ENCODE data around the gene TSC22D1. TPM values are rescaled to one million over a fixed set of nuclear protein-coding genes. Genes with fewer than 3 reads are reported as not detected.

Gene TSC22D1
- polyA plus RNA-seq, 1 donor: 73.5 TPM

DNA sequence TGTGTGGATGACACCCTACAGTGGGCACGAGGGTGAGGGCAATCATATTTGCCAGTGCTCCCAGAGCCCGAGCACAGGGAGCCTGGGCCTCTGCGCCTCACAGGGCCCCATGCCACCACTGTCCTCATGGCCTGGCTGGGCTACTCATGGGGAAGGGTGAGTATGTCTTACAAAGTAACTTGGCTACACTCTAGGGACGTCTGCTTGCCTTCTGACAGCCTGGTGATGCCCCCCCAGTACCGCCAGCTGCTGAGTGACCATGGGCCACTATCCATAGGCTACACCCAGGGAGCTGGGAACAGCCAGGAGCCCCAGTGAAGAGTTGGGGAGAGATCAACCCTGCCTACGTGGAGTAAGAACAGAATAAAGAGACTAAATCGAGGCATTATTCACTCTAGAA lies 123.7 kb downstream of the TSC22D1 start:
- no peak for DNase-seq (ENCODE audit: low read depth)

DNA sequence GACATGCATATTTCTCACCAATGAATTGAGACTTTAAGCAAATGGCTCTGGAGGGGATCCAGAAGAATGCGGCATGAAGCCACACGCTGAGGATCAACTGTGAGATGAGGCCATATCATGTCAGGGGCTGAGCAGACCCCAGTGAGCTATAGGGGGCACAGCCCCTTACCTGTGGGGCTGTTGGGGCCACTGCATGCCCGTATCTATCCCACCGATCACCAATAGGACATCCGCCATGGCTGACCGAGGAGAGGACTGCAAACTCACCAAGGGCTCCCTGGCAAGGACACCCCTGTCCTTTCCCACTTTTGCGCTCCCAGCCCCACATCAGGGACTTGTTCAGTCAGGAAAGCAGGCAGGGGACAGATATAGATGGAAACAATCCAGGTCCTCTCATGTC lies 124.5 kb downstream of the TSC22D1 start:
- DNase-seq (ENCODE audit: low read depth): no peak

DNA sequence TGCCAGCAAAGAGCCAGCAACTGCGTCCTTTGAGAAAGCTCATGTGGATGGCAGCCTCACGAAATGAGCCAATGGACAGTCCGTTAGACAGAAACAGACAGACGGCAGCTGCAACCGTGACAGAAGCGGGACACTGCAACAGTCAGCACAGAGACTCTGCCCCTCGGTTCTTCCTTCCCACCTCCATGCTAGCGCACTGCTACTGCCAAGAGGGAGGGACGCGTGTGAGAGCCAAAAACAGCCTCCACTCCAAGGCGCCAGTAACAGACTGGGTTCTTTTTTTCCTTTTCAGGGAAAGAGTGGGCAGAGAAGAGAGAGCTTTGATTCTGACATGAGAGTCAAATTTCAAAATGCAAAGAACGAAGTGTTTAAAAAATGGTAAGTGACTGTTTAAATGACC lies 125.0 kb downstream of the TSC22D1 start:
- no peak for DNase-seq (ENCODE audit: low read depth)

DNA sequence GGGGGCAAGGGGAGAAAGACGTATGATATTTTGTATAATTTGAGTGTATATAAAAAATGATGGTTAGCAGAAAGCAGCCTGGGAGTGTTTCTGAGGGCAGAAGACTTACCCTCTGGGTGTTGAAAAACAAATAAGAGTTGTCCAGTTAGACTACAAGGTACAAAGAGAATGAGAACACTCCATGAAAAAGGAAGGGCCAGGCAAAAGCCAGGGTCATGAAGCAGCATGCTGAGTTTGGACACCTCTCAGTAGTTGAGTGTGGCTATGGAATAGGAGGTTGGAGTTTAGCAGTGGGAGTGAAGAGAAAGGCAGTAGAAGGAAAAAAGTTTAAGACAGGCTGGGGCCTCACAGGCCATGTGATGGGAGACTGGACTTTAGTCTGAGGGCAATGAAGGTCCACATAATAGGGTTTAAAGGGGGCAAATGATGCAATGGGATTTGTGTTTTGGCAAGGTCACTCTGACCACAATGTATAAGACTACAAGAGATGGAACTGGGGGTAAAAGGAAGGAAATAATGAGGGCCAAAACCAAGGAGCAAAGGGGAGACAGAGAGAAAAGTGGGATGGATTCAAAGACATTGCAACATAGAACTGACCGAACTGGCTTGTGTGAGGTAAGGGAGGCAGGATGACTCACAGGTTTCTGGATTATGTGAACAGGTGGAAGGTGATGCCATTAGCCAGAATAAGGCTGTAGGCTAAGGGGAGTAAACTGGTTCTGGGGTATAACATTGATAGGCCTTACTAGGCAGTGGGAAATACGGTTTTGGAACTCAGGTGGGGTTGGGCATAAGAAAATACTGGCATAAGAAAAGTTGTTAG lies 125.9 kb downstream of the TSC22D1 start:
- DNase-seq (ENCODE audit: low read depth): no peak

DNA sequence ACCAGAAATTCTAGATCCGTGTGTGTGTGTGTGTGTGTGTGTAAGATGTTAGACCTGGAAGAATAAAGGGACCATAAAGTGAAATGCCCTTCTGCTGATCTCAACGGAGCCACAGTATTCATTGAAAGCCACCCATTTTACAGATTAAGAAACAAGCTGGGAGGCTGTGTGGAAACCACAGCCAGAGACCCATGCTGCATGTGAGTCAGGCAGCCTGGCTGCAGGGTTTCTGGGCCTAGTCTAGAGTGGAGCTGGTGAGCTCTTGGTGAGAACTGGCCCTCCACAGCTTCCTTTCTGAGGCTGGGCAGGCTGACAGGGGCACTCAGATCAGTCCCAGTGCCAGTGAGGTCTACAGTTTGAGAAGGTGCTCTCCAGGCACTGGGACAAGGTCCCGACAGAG lies 127.3 kb downstream of the TSC22D1 start:
- no peak for DNase-seq (ENCODE audit: low read depth)

DNA sequence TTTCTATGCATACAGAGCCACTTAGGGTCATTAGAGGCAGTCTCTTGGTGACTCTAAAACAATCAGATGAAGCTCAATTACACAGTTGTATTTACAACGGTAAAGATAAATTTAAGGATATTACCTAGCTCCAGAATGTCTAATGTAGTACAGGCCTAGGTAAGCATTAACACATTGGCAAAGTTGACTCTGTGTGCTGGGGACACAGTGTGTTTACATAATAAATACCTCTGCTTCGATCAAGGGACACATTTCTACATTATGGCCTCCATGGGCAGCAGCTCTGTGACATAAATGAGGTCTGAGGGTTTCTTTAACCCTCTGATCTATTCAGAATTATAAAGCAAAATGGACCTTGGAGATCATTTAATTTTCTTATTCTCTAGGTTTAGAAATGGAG lies 127.8 kb downstream of the TSC22D1 start:
- no peak for DNase-seq (ENCODE audit: low read depth)

DNA sequence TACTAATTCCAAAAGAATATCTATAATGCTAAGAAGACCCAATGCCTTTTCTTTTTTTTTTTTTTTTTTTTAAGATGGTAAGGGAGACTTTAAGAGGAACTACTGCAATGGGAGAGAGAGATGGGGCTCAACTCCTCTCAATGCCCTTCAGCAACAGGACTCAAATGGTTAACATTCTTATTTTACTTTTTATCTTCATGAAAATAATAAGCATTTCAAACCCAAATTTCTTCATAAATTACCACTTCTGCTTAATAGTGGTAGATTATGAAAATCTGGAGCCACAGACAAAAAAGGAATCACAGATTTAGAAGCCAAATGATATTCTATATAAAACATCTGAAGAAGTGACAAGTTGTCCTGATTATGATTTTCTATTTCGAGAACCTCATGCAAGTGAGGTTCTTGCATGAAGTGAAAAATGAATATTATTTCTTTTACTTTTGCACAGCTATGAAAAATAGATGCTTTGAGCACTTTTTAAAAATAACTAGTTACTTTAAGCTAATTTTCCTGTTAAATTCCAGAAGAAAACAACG lies 128.3 kb downstream of the TSC22D1 start:
- no peak for DNase-seq (ENCODE audit: low read depth)

DNA sequence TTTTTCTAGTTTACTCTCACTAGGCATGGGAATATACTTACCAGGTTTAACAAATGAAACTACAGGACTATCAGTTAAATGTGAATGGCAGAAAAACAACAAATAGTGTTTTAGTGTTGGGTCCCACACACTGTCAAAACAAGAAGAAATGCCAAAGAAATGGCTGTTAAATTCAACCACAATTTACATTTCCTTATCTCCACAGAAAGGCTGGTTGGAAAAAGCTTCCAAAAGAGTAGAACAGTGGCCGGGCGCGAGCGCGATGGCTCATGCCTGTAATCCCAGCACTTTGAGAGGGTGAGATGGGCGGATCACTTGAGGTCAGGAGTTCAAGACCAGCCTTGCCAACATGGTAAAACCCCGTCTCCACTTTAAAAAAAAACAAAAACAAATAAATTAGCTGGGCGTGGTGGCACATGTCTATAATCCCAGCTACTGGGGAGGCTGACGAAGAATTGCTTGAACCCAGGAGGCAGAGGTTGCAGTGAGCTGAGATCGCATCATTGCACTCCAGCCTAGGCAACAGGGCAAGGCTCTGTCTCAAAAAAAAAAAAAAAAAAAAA lies 136.0 kb downstream of the TSC22D1 start:
- DNase-seq (ENCODE audit: low read depth): no peak

DNA sequence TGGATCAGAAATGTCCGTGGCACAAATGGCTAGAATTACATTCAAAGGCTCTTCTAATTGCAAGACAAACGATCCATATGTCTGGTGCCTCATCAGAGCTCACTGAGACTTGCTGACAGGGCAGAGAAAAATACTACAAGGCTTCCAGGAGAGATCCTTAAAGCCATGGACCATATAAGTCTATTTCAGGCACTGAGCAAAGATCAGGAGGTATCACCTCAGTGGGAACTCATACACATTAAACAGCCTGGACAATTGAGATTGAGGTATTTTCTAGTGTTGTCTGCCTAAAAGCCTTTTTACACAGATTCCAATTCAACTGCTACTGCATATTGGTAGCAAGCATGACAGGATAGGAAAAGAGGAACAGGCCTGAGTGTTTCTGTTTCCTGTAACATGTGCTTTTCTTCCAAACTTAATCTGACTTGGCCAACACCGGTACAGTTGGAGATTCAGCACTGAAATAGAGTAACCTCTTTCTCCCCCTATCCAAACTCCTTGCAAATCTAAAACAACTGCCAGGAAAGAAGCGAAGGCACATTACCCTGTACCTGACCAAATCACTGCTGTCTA lies 136.6 kb downstream of the TSC22D1 start:
- no peak for DNase-seq (ENCODE audit: low read depth)

DNA sequence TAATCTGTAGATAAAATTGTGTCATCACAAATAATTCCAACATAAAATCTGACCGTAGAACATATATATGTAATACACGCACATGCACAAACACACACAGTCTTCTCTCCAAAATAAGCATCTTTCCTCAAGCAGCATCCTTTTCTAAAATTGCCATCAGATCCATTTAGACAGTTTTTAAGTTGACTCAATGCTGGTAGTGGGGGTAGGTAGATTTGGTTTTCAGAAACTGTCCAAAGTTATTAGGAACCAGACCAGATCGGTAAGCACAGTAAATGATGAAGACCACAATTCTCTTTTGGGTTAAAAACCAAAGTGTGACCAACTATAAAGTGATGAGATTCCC lies 137.9 kb downstream of the TSC22D1 start:
- no peak for DNase-seq (ENCODE audit: low read depth)

DNA sequence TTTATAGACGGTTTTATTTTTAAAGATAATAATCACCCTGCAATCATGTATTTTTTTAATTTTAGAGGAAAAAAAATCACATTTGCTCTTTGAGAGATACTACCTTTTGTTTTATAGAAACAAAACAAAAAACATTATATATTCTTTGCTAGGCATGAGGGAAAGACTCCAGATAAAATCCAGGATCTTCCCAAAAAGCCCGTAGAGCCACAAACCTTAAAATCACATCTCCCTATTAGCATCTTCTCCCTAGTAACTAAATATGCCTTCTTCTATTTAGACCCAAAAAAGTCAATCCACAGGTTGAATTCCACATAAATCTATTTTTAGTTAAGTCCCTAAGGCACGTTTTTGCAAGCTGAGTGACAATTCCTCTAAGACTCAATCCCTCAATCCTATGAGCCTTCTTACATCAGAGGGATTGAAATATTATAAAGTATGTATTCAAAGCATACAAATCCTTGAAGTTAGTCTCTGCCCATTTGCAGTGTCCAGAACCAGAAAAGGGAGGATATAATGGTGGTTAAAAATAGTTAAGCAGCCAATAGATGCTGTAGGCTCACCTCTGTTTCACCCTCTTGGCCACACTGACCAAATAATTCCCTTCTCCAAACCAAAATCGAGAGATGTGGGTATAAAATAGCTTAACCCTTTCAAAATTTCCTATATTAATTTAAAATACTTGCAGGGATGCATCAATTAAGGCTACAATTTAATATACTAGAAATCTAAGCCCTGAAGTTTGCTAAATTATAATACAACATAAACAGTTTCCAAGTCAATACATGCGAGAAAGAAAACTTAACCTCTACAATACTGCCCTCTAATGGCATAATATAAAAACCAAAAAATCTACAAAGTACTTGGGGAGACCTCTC lies 138.5 kb downstream of the TSC22D1 start:
- DNase-seq (ENCODE audit: low read depth): no peak

DNA sequence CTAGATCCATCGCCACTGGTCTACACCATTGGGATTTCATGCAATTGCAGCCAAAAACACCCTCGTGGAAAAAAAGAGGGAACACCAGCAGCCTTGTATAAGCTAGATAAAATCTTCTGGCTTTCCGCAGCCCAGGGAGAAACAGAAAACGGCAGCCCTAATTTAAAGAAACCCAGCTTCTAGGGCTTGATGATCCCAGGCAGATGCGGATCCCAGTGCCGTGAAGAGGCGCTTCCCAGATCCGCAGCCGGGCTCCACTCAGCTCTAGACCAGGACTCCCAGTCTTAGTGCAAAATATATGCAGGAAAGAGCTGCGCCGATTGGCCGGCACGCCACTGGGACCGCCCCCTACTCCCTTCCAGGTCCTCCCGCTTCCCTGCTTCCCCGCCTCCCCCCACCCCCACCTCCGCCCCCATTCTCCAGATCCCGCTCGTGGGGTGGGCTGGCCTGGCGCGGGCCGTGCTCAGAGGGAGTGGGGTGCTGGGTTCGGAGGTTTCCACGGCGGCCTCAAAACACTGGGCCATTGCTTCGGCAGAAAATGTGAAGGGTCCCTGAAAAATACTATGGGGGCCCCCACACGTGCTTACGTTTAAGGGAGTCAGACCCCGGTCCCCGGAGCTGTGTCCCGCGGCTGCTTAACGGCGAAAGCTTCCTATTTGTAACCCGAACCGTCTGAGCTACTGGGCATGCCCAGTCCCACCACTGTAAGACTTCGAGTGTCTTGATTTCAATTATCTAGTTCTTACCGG lies 139.4 kb downstream of the TSC22D1 start:
- DNase-seq (ENCODE audit: low read depth): peak; percentile 80

DNA sequence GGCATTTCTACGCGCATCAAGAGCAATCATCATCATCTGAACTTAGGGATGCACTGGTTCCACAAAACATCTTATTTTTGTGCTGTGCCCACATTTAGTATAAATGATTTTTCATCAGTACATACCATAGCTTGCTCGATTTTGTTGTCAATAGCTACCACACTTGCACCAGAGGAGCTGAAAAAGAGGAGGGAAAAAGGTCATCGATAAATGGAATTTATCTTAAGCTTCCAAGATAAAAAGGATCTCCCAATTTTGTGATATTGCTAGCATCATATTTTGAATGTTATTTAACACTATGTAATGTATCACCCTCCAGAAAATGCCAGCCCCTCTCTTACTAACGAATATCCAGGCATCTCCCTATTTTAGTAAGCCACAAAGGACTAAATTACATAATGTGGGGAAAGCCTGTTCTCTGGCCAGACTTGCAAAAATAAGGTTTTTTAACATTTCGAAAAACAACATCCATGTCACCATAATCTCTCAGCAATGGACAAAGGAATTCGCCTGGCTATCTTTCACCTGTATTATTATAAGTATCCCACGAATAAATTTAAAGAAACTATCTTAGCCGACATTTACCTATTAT lies 140.1 kb downstream of the TSC22D1 start:
- no peak for DNase-seq (ENCODE audit: low read depth)

DNA sequence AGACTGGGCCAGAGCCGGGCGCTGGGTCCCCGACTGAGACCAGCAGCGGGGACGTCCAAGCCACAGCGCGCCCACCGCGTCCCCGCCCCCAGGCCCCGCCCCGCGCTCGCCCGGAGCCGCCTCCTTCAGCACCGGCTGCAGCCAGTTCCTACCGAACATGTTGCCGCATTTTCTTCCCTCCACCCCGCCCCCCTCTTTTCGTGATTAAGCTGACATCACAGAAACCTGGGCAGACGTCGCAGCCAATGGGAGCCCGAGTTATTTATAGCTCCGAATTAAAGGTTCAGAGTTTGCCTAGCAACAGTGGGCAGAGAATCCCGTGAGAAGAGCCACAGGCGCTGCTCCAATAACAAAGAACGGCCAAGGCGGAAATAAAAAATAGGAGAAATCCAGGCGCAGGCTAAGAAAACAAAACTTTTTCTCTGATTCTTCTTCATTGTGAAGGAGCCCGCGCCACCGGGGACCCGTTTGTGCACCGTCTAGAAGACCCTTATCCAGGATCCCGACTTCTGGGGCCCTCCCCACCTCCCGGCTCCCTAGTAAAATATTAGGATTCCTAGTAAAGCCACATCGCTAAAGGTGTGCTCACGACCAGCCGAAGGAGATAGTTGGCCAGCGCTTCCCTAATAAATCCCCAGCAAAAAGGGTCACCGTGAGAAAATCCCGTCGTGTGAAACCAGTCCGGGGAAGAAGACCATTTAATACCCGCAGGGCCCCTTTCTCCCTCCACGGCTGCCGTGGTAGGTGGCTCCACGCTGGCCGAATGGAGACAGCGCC lies 140.8 kb downstream of the TSC22D1 start:
- peak; percentile 95 for DNase-seq (ENCODE audit: low read depth)

DNA sequence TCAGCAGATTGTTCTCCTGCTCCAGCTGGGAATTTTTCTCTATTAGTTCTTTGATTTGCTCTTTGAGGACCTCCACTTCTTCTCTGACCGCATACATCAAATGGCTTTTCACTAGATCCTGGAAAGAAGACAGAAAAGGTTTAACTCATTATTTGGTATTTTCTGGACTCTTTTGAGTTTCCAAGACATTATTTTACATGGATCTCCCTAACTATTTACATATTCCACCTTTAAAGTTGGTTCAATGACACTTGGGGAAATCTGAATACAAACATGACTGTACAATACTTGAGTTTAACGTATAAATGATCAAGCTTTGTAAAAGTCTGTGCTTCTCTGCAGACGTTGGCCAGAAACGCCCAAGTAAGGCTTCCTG lies 141.4 kb downstream of the TSC22D1 start:
- DNase-seq (ENCODE audit: low read depth): no peak

DNA sequence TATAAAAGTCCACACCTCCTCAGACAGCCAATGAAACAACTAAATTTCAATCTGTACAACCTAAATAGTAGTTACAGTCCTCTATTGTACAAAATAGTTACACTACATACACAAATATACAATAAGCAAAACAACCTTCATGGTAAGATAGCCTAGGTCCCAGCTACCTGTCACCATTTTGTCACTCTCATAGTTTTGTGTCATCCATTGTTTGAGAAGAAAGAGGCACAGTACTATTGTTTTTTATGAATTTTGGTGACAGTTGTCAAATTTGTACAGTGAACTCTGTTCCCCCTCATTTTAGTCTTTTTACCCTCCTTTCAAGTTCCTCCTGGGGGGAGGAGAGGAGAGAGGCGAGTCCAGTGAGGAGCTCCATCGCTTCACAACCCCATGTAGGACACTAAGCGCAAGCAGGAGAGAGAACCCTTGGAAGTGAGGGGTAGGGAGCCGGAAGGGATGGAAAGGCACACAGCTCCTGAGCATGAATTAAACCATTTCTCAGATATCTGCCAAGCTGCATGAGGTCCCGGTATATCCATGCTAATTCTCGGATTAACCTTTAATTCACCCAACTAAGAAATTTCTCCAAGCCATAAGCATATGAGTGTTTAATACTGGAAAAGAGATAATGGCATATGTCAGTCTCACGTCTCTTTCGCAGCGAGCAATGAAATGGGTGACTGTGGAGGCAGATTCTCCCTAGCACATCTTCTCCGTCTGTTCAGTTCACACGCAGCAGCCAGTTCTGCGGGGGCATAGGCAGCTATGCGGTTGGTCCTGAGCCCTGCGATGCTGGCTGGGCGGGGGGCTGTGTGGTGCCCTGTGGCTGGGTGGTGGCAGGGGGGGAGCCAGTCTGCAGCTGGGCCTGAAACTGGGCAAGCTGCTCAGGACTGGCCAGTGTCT lies 142.0 kb downstream of the TSC22D1 start:
- DNase-seq (ENCODE audit: low read depth): no peak

DNA sequence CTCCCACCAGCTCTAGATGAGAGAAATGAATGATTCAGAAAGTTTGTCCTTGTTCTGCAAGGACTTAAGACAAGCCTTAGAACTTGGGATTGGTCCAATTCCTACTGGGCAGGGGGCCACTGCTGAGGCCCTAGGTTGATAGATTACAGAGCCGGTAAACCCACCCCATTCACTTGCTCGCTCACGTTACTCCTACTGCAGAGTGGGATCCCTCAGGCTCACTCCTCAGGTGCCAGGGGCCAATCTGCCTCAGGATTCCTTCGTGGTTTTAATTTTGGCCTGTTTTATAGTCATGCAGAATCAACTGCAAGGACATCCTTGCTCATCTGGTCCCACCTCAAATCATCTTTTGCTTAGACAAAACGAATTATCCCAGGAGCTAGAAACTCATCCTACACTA lies 143.5 kb downstream of the TSC22D1 start:
- no peak for DNase-seq (ENCODE audit: low read depth)

DNA sequence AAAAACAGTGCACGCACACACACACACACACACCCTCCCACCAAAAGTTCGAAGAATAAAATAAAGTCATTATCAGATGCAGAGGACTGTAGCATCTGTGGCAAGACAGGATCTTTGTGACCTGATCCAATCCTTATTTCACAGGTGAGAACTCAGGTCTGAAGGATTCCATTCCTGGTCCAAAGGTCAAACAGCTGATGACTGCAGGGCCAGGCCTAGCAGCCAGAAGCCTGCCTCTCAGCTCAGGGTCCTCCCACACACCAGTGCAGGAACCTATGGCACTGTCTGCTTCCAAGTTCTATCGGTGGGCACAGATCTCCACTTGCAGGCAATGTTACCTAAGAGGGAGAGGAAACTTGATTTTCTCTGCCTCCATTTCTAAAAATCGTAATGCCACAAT lies 145.0 kb downstream of the TSC22D1 start:
- no peak for DNase-seq (ENCODE audit: low read depth)

DNA sequence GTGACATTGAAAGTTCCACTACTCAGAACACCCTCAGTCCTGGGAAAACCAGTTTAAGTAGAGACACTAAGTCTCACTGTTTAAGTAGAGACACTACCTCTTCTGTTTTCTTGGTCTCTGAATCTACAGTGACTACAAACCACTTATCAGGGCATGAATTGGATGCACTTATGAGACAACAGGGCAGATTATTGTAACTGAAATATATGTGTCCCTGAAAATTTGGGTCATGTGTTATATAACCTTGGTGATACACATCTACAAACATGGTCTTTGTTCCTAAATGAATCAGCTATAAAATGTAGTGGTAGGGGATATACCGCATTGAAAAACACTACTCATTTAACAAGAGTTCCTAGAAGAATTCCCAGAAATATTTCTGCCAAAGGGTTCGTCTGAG lies 146.8 kb downstream of the TSC22D1 start:
- DNase-seq (ENCODE audit: low read depth): no peak
